GM19023 (cell line): Measurements from ENCODE around the gene COL25A1.

Experiments used
- ATAC-seq: cut with Tn5 transposase; IDR thresholded peaks from one replicate; pipeline ENCODE4 v1.9.1; 2021; ENCODE audit warnings: mild to moderate bottlenecking, moderate library complexity; ENCODE audit not compliant: unreplicated experiment

Gene COL25A1

DNA sequence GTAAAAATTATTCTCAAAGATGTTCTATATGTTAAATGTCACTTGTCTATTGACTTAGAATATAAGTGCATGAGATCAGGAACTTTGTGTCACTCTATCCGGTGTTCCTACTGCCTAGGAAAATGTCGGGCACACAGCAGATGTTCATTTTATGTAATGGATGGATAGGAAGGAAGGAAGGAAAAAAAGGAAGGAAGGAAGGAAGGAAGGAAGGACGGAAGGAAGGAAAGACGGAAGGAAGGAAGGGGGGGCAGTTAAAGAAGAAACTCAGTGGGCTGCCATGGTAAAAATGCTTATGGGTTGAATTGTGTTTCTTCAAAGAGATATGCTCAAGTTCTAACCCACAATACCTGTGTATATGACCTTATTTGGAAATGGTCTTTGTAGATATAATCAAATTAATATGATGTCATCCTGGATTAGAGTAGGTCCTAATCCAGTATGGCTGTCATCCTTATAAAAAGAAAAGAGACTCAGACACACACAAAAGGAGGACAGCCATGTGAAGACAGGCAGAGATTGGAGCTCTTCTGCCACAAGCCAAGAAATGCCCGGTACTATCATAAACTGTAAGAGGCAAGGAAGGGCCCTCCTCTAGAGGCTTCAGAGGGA is 86.3 kb downstream of the COL25A1 start:
- no peak for ATAC-seq

DNA sequence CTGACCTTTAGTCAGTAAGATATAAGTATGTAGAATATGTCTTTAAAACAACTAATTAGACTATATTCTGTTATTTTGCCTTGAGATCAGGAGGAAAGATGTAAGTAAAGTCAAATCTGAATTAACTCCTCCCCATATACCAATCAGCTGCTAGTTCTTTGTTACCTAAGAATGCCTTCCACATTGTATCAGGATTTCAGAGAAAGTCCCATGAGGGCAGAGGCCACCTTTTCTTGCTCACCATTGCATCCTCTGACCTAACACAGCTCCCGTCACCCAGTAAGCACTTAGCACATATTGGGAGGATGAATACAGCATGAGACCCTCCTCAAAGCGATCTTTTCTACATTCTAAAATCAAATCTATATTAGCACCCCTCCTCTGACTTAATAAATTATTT is 87.0 kb downstream of the COL25A1 start:
- ATAC-seq, result no peak

DNA sequence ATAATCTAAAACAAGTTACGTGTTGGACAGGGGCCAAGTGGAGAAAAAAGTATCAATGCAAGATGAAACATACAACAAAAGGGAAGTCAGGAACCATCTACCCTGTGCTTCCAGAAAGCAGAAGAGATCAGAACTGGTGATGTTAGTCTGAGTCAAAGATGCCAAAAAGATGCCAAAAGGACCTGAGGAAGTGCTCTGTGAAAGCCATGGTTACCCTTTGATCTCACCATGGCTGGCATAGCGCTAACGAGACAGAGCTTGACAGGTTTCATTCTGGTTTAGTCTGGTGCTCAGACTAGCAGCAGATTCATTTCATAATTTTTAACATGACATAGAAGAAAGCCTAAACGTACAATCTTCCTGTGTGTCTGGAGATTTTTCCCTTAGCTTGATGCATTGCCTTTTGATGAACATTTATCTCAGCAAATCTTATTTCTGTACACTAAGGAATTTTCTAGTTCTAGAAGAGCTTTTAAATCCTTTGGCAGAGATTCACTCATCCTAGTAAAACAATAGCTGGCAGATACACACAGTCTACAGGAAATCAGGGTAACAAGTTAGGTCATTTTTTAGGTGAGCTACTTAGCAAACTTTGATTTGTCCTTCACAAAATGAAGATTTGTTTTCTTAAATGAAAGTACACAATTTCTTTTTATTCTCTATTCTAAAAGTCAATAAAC is 87.7 kb downstream of the COL25A1 start:
- ATAC-seq, result no peak

DNA sequence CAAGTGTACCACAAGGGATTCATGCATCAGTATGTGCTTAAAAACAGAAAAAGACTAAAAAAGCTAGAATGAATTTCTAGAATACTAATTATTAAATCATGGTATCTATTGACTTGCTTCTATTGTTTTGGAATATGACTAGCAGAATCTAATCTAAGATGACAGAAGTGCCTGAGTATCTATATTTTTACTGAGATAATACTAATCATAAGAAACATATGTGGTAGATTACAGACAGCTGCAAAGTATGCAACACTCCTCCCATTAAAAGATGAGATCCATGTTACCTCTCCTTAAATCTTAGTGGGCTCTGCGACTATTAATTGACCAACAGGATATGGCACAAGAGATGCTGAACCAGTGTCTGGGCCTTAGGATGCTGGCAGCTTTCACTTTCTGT is 89.4 kb downstream of the COL25A1 start:
- no peak for ATAC-seq

DNA sequence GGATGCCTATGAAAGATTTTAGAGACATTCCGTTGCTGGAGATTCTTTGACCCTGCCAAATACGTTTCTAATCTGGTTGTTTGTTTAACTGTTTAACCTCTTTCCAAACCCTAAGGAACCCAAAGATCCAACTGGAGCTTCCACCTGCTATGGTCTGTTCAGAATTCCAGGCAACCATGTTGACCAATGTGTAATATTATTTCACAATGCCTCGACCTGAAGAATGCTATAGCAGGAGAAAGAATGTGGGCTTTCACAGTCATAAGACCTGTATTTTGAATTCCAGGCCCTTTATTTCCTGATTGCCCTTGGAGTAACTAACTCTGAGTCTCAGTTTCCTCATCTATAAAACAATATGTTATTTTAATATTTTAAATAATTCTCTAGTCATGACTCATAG is 90.8 kb downstream of the COL25A1 start:
- no peak for ATAC-seq

DNA sequence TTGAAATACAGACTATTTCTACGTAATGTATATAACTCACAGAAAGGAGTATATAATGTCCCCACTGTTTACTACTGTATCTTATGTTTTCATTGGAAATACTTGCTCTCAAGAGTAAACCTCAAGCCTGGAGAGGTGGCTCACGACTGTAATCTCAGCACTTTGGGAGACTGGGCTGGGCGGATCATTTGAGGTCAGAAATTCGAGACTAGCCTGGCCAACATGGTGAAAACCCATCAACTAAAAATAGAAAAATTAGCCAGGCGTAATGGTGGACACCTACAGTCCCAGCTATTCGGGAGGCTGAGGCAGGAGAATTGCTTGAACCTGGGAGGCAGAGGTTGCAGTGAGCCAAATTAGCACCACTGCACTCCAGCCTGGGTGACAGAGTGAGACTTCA is 92.8 kb downstream of the COL25A1 start:
- no peak for ATAC-seq

DNA sequence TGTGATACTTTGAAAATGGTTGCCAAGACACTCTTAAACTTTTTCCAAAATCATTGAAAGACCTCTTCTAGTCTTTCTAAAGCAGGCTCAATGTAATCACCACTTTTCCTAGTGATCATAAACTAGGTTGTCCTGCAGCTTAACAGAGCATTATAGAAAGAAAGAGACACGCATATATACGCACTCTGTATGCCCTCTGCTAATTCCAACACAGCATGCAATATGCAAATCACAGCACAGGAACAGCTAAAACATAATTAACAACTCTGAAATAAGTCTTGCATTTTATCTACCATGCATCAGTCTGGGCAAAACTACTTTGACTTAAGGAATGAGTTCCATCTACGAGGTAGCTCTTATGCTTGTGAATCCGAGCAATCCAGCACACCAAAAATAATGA is 94.6 kb downstream of the COL25A1 start:
- ATAC-seq, result no peak

DNA sequence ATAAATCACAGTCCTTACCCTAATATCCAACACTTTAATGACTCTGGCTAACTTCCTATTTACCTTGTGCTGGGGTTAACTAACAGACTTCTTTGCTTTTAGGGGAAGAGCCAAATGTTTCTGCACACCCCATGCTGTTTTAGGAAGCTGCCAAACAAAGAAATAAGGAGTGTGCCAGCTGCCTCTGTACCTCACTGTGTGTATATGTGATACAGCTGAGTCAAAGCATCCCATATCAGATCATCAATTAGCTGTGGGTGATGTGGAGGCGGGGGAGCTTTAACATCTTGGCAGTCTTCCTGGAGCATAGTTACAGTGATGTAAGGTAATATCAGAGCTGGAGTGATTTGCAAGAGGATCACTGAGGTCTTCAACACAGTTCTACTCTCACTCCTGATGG is 95.4 kb downstream of the COL25A1 start:
- ATAC-seq, result no peak

DNA sequence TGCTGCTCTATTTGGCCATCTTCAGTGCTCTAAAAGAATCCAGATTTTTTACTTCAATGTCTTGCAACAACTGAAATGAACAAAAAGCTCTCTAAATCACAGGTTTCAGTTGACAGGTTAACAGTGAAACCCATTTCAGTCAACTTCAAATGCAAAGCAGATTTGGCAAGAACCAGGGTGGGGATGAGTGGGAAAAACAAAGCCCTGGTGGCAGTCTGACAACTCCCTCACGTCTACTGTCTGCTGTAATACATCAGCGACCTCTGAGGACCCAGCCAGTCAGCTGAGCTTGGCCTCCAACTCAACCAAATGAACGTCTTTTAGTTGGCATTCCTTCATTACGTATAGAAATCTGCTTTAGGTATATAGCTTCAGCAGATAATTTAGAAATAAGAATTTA is 95.8 kb downstream of the COL25A1 start:
- ATAC-seq, result no peak

DNA sequence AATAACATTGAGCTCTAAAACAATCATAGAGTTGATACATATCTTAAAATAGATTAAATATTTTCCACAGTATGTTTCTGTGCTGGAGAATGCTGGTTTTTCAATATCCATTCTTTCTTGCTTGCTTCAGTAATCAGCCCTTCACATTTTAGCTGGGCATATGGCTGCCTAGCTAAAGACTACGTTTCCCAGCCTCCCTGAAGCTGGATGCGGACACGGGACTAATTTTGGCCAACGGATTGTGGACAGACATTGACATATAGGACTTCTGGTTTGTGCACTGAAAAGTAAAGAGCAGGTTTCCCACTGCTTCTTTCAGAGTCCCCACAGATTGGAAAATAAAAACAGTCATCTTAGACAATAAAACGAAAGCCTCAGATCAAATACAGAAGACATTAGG is 97.3 kb downstream of the COL25A1 start:
- no peak for ATAC-seq

DNA sequence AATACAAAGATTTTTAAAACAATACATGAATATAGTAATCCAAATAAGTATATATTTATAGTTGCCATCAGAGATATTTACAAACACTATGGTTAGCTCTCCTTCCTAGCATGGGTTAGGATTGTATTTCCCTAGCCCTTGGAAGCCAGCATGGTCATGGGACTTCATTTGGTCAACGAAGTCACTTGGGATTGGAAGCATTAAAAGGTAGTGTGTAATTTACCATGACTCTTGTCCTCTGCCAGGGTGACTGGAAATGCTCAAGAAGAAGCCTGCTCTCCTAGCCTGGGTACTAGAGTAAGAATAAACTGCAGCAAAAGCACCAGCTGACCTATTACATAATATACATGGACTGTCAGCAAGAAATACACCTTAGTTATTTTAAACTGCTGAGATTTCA is 102.9 kb downstream of the COL25A1 start:
- no peak for ATAC-seq

DNA sequence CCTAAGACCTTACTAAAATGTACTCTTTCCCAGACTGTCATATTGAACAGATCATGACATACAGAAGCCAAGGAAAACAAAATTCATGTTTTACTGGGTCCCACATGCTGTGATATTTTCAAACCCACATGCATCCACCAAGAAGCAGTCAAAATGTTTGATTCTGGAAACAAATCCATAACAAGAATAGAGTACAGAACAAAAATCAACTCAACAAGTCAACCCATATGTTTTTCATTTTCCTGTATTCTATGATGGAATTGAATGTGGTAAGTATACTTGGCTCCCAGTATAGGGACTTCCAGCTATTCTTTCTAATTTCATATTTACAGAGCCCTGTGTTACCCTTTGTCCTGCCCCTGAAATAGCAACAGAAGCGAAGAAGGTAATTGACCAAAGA is 106.8 kb downstream of the COL25A1 start:
- ATAC-seq, result no peak

DNA sequence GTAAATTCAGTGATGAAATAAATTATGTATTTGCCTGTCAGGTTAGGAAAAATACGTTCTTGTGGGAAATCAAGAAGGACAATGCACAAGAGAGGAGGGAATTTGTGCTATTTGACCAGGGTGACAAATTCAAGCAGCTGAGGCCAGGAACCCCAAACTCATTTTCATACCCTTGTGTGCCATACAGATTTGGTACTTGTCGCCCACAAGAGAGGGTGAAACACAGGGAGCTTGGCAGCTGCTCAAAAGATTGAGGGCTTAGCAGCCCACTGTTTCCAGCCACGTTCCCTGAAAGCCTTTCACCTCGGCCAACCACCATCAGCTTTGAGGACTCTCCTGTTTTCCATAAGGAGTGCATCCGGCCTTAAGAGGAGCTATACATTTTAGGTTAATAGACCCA is 111.2 kb downstream of the COL25A1 start:
- no peak for ATAC-seq

DNA sequence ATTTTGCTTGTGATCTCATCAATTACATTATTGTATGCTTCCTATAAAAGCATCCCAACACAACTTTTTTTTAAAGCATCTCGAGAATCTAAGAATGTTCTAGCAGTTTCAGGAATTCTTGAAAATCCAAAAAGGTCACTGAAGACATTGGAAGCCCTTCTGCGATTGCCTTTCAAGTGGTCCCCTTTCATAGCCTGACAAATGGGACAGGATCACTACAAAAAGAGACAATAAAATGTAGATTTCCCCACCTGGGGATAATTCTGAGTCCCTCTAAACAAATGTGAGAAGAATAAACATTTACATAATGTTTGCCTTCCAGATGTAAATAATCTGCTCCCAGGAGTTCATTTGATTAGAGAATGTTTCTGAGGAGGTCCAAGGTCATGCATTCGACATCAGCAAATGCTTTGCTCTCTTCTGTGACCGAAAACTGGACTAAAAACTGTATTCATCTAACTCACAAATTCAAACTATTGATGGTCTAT is 116.0 kb downstream of the COL25A1 start:
- ATAC-seq, result no peak

DNA sequence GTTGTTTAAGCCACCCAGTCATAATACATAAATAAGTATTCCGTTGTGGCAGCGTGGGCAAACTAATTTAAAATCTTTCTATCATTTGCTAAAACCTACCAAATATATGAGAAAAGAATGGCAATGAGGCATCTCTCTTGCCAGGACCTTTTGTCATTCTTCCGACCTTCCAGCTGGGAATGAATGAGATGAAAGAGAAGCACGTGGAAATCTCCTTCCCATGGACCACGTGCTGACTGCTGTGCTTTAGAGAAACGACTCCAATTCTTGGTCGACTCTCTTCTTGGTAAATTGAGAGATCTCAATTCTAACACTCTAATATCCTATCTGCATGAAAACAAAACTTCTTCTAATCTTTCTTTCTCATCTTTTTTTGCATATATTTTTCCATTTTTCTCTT is 116.5 kb downstream of the COL25A1 start:
- no peak for ATAC-seq

DNA sequence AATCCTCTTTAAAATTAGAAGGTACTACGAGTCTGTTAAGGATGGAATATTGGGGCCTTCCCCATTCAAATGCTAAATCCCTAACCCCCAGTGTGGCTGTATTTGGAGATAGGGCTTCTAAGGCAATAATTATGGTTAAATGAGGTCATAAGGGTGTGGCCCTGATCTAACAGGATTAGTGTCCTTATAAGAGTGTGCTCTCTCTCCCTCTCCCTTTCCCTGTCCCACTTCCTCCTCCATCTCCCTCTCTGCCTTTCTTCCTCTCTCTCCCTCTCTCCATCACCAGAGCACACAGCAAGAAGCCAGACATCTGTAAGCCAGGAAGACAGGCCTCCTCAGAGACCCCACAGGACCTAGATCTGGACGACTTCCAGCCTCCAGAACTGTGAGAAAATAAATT is 116.9 kb downstream of the COL25A1 start:
- ATAC-seq, result no peak

DNA sequence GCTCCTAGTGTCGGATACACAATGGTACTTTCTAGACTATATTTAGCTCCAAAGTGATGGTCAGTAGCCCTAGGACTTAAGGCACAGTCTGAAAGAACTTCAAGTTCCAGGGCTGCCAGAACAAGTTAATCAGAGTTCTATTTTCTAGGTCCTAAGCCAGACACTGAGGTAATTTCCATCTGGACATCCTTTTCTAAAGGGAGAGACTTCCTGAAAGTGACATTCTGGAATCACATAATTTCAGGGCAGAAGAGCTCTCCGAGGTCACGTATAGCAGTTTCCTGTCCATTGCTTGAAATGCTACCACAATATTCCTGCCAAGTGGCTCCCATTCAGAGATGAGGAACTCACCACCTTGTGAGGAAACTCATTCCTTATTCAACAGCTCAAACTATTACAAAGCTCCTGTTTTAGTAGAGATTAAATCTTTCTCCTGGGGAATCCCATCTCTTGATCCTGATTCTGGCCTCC is 117.9 kb downstream of the COL25A1 start:
- ATAC-seq, result no peak

DNA sequence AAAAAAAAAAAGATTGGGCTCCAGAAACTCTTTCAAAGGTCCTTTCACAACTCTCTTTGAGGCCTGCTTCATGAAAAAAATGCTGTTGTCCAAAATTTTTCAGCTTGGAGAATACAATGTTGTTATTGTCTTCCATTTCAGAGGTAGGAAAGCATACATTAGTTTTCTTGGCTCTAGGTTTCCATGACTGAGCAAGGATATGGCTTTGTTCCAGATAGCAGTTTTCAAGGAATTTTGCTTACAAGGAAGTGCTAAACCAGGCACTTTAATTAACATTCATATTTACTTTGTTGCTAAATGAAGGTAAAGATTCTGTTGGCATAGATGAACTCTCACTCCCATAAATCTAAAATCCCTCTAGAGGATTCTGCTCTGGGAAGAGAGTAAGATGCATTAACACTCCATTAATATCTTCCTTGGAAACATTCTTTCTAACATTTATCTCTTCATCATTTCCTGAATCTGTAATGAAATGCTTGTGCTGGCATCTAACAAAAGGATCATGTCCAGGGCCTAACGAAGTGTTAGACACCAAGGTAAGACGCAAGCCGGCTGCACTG is 118.4 kb downstream of the COL25A1 start:
- ATAC-seq, result no peak

DNA sequence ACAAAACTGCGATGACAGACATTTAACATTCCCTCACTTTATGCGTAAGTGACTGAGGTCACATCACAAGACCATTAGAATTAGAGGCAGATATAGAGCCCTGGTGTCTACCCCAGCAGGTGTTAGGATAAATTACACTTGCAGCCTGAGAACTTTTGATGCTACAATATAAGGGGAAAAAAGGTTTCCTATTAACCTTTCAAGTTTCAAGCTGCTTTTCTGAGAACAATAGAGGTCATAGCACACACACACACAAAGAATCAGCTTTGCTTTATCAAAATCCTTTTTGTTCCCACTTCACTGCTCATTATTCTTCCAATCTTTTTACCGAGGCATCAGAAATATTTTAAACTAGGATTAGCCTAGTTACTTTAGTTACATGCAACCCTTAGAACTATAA is 119.8 kb downstream of the COL25A1 start:
- no peak for ATAC-seq

DNA sequence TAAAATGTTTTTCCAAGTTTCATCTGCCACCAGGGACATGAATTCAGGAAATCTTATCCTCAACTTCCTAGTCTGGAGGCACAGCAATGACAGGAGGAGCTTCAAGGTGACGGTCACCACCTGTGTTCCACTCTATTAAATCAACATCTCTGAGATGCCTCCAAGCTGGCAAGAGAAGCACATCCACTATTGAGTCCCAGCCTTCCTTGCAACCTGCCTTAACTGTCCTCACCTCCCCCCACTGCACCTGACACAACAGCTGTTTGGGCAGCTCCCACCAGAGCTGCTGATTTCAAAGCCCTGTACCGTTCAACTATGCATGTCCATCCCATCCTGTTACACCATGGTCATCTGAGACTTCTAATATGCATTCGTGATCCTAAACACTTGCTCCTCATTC is 123.4 kb downstream of the COL25A1 start:
- no peak for ATAC-seq

DNA sequence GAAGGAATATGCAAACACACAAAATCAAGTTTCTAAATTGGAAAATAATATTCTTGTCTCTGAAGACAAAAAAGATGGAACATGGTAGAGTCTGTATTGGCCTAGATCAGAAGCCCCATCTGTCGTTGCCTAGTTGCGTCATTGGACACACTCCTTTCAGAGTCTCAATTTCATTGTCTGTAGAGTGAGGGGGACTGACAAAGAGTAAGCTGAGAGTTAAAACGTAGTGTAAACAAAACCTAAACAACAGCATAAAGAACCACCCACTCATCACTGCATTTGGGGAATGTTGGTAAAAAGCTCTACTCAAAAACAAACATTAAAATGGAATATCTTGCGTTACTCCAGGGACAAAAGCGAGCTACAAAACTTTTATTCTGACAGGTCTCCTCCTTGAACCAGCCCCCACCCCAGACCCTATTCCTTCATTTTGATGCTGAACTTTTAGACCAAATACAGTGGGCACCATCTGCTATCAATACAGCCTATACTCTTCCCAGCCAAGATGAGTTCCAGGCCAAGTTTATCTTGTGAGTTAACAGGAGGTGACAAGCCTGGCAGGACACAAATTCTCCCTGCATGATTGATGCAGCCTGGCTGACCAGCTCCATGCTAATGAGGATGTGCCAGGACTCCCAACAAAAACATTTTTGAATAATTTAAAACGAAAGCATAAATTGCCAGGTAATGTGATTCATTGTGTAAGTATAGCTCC is 125.2 kb downstream of the COL25A1 start:
- no peak for ATAC-seq
